SH-SY5Y (cell line): ENCODE results near the gene MESD.

ENCODE experiments used
- GATA2 ChIP-seq: IDR thresholded peaks from 2 replicates; pipeline ENCODE4 v1.6.1; 2011; ENCODE audit warnings: mild to moderate bottlenecking, low read depth, low read length
- GATA3 ChIP-seq: IDR thresholded peaks from 2 replicates; pipeline ENCODE4 v1.6.1; 2011; ENCODE audit warnings: low read depth, mild to moderate bottlenecking, low read length, moderate library complexity

DNA sequence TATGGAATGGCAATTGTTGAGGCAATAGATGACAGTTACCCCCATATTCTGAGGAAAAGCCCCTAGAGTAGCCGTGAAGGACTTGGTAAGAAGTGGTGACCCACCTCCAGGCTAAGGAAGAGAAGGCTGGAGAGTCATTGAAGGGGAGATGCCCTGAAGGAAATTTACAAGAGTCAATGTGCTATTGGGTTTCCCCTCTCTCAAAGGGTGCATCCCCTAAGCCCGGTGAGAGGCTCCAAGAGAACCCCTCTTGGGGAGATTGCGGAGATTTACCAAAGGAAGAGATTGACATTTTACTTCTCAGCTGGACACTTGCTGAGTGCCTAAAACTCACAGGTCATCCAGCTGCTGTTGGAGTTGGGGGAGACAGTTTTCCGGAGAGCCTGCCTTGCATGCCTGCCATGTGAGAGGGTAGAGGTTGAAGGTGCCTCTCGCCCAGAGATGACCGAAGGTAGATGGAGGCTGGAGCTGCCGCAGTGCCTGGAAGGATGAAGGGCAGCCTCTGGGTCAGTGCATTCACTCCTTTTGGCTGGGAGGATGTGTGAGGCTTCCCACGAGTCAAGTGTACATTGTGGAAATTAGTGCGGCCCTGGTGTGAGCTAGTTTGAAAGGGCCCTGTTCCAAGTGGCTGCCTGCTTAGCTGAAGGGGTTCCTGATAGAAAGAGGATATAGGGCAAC, 30.7 kb downstream of the MESD start:
- TF ChIP-seq GATA2, result no peak
- TF ChIP-seq GATA3, result no peak
